Spleen (tissue), 7 donors: ENCODE results near the gene ALDH3B1.
"Not testable (repeated sequence)": the region's sequence is repeated elsewhere in the genome, so short reads cannot be mapped to it uniquely, and the experiment has no call there.

Source experiments
- CTCF ChIP-seq, 11 experiments: fragments of 200-600 bp in 7 of 11; fragments of 450-650 bp in 4 of 11; sonication (generic) in 4 of 11; IDR thresholded peaks in 8 of 11; conservative IDR thresholded peaks in 3 of 11; 1 replicate in 7 of 11; 2 replicates in 4 of 11; pipeline versions ENCODE4 v1.4.0 to v1.8.0; 2016 to 2021; ENCODE audit warnings: antibody characterized with exemption in 11 of 11, inconsistent platforms in 4 of 11, mild to moderate bottlenecking in 1 of 11
- POLR2A ChIP-seq, 3 donors: fragments of 450-650 bp; IDR thresholded peaks; one replicate each; pipeline ENCODE4 v1.5.1; 2017; ENCODE audit warnings: antibody characterized with exemption in 3 of 3, mild to moderate bottlenecking in 1 of 3
- donor health status: DM: no; HTN: no; CAD: no; lungs with moderate emphysema.
- donor health status: DM: no; HTN: no; CAD: no.
- donor health status: DM: no; HTN: no; CAD: no.

GRCh38 chr11:67963879-67964278 lies 46.2 kb upstream of the ALDH3B1 start:
- not testable (repeated sequence) for TF ChIP-seq CTCF (IDR thresholded peaks at IDR 0.05 in 8 of 11, conservative IDR thresholded peaks at IDR 0.05 in 3 of 11); POLR2A (IDR thresholded peaks at IDR 0.05)
